Mammary epithelial cell (primary cell): ENCODE data around the gene FARP1.

Source experiments
- EZH2 ChIP-seq: IDR thresholded peaks from 2 replicates; pipeline ENCODE4 v1.6.1; 2012; ENCODE audit warnings: low read length, inconsistent platforms, borderline replicate concordance
- TF ChIP-seq, protein P1 (sequence below), 2 donors: IDR thresholded peaks in 1 of 2; conservative IDR thresholded peaks in 1 of 2; 2 replicates each; pipeline ENCODE4 v1.5.1; 2011 to 2012; ENCODE audit warnings: inconsistent platforms in 2 of 2, low read length in 2 of 2, mild to moderate bottlenecking in 2 of 2, control low read depth in 1 of 2, low read depth in 1 of 2; ENCODE audit not compliant: insufficient read depth in 1 of 2; ENCODE audit errors: extremely low read depth in 1 of 2

DNA sequence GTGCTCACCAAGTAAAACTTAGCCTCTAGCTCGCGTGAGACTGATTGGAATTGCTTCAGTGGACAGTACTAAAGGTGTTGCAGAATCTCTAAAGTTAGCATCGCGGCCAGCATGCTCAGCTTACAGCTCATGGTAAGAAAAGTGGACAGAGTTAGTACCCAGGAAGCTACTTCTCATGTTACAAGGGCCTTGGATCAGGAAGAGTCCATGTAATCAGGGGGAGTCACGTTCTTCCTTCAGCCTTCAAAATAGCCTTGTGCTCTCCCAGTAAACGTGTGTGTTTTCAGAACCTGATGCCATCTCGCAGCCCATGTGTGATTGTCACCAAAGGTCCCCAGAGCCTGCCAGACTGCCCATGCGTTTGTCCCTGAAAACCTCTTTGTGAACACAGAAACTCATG lies 230.0 kb downstream of the FARP1 start:
- TF ChIP-seq EZH2, result no peak
- TF ChIP-seq, protein P1, sequence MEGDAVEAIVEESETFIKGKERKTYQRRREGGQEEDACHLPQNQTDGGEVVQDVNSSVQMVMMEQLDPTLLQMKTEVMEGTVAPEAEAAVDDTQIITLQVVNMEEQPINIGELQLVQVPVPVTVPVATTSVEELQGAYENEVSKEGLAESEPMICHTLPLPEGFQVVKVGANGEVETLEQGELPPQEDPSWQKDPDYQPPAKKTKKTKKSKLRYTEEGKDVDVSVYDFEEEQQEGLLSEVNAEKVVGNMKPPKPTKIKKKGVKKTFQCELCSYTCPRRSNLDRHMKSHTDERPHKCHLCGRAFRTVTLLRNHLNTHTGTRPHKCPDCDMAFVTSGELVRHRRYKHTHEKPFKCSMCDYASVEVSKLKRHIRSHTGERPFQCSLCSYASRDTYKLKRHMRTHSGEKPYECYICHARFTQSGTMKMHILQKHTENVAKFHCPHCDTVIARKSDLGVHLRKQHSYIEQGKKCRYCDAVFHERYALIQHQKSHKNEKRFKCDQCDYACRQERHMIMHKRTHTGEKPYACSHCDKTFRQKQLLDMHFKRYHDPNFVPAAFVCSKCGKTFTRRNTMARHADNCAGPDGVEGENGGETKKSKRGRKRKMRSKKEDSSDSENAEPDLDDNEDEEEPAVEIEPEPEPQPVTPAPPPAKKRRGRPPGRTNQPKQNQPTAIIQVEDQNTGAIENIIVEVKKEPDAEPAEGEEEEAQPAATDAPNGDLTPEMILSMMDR (conservative IDR thresholded peaks at IDR 0.05 in 1 of 2, IDR thresholded peaks at IDR 0.05 in 1 of 2; ENCODE audit: extremely low read depth in 1 of 2, insufficient read depth in 1 of 2, low read depth in 1 of 2, low read length in 2 of 2), result no peak
